SJSA1 (cell line): Measurements from ENCODE around the gene TTC28. TPM values are rescaled to one million over a fixed set of nuclear protein-coding genes. Genes with fewer than 3 reads are reported as not detected.
"Not testable (repeated sequence)": the region's sequence is repeated elsewhere in the genome, so short reads cannot be mapped to it uniquely, and the experiment has no call there.

Experiments used
- DNase-seq, 2 experiments: peaks; one replicate each; pipeline ENCODE4 v3.0.0-alpha.2; 2015 to 2020; ENCODE audit warnings: low spot score in 2 of 2, low read depth in 1 of 2
- H3K27ac ChIP-seq: fragments of 250-450 bp; sonication (Bioruptor Pico); 2 replicates; pipeline ENCODE4 v1.5.1; 2020; ENCODE audit warnings: mild to moderate bottlenecking, moderate library complexity
- H3K27me3 ChIP-seq: fragments of 250-450 bp; sonication (Bioruptor Pico); replicated peaks from 2 replicates; pipeline ENCODE4 v1.5.1; 2020; ENCODE audit warnings: mild to moderate bottlenecking, moderate library complexity
- H3K36me3 ChIP-seq: fragments of 250-450 bp; sonication (Bioruptor Pico); 2 replicates; pipeline ENCODE4 v1.5.1; 2020; ENCODE audit warnings: mild to moderate bottlenecking
- H3K4me1 ChIP-seq: fragments of 250-450 bp; sonication (Bioruptor Pico); replicated peaks from 2 replicates; pipeline ENCODE4 v1.6.1; 2021; ENCODE audit warnings: mild to moderate bottlenecking
- H3K4me3 ChIP-seq: fragments of 250-450 bp; sonication (Bioruptor Pico); 2 replicates; pipeline ENCODE4 v1.5.1; 2020; ENCODE audit warnings: mild to moderate bottlenecking
- H3K9me3 ChIP-seq: fragments of 250-450 bp; sonication (Bioruptor Pico); replicated peaks from 2 replicates; pipeline ENCODE4 v1.5.1; 2020; ENCODE audit warnings: mild to moderate bottlenecking
- total RNA-seq: library from RNA; depleted of rRNA; stranded (reverse); fragments of >200 nt; shearing (Covaris generic); gene quantifications from 2 replicates; pipeline ENCODE4 v1.2.3, GENCODE V29; 2014

Gene TTC28
- total RNA-seq, 1 experiment from 2014 or later: 9.7 TPM

- H3K36me3 ChIP-seq: no peaks in the 10 kb centered on the region
- H3K27ac ChIP-seq: no peak overlapping the region
- no peak for DNase-seq
- no peak overlapping the region for H3K4me3 ChIP-seq
- H3K9me3 ChIP-seq: no peaks in the 10 kb centered on the region
- no peaks in the 10 kb centered on the region for H3K27me3 ChIP-seq
- H3K4me1 ChIP-seq: peaks cover 6% of the 10 kb centered on the region
These were observed 29.2 kb downstream of the TTC28 start for GRCh38 chr22:28650463-28650862.

GRCh38 chr22:28648792-28649191 lies 30.8 kb downstream of the TTC28 start:
- H3K27ac ChIP-seq: no peak overlapping the region
- no peak overlapping the region for H3K4me3 ChIP-seq

GRCh38 chr22:28647216-28647615 lies 32.4 kb downstream of the TTC28 start:
- DNase-seq: peak in 1 of 2 experiments; percentile 50
- no peaks in the 10 kb centered on the region for H3K9me3 ChIP-seq

More at GRCh38 chr22:28648792-28649191, 30.8 kb downstream of the TTC28 start:
- no peaks in the 10 kb centered on the region for H3K27me3 ChIP-seq
- no peak for DNase-seq
- H3K36me3 ChIP-seq: no peaks in the 10 kb centered on the region
- H3K9me3 ChIP-seq: no peaks in the 10 kb centered on the region
- H3K4me1 ChIP-seq: peaks cover 6% of the 10 kb centered on the region

GRCh38 chr22:28639321-28639720 lies 40.3 kb downstream of the TTC28 start:
- no peaks in the 10 kb centered on the region for H3K36me3 ChIP-seq
- H3K4me3 ChIP-seq: no peak overlapping the region
- H3K4me1 ChIP-seq: no peaks in the 10 kb centered on the region
- no peak for DNase-seq
- no peak overlapping the region for H3K27ac ChIP-seq
- no peaks in the 10 kb centered on the region for H3K27me3 ChIP-seq
- H3K9me3 ChIP-seq: no peaks in the 10 kb centered on the region

More at GRCh38 chr22:28647216-28647615, 32.4 kb downstream of the TTC28 start:
- H3K36me3 ChIP-seq: no peaks in the 10 kb centered on the region
- H3K27me3 ChIP-seq: no peaks in the 10 kb centered on the region
- no peak overlapping the region for H3K4me3 ChIP-seq
- H3K27ac ChIP-seq: no peak overlapping the region
- H3K4me1 ChIP-seq: peaks cover 6% of the 10 kb centered on the region

- Histone ChIP-seq H3K4me3 (no peak overlapping the region), H3K27ac (no peak overlapping the region), H3K36me3 (no peaks in the 10 kb centered on the region), H3K4me1 (no peaks in the 10 kb centered on the region), H3K27me3 (no peaks in the 10 kb centered on the region), H3K9me3 (no peaks in the 10 kb centered on the region)
- no peak for DNase-seq
These were observed 42.4 kb downstream of the TTC28 start for GRCh38 chr22:28637225-28637624.

- no peak for DNase-seq
- Histone ChIP-seq H3K27me3 (no peaks in the 10 kb centered on the region), H3K4me1 (no peaks in the 10 kb centered on the region), H3K9me3 (no peaks in the 10 kb centered on the region), H3K27ac (no peak overlapping the region), H3K4me3 (no peak overlapping the region), H3K36me3 (no peaks in the 10 kb centered on the region)
These were observed 49.5 kb downstream of the TTC28 start for GRCh38 chr22:28630177-28630574.

GRCh38 chr22:28629420-28630176 lies 50.0 kb downstream of the TTC28 start:
- Histone ChIP-seq H3K4me3 (no peak overlapping the region), H3K4me1 (no peaks in the 10 kb centered on the region), H3K27ac (no peak overlapping the region), H3K36me3 (no peaks in the 10 kb centered on the region), H3K9me3 (no peaks in the 10 kb centered on the region), H3K27me3 (no peaks in the 10 kb centered on the region)
- DNase-seq: no peak

GRCh38 chr22:28628766-28629165 lies 50.9 kb downstream of the TTC28 start:
- DNase-seq: no peak
- no peaks in the 10 kb centered on the region for H3K36me3 ChIP-seq
- H3K27me3 ChIP-seq: no peaks in the 10 kb centered on the region
- H3K27ac ChIP-seq: no peak overlapping the region
- H3K4me3 ChIP-seq: no peak overlapping the region
- H3K9me3 ChIP-seq: no peaks in the 10 kb centered on the region
- no peaks in the 10 kb centered on the region for H3K4me1 ChIP-seq

GRCh38 chr22:28627791-28628190 lies 51.8 kb downstream of the TTC28 start:
- Histone ChIP-seq H3K36me3 (no peaks in the 10 kb centered on the region), H3K4me1 (no peaks in the 10 kb centered on the region), H3K4me3 (no peak overlapping the region), H3K27ac (no peak overlapping the region), H3K27me3 (no peaks in the 10 kb centered on the region), H3K9me3 (no peaks in the 10 kb centered on the region)
- DNase-seq: no peak

- no peaks in the 10 kb centered on the region for H3K36me3 ChIP-seq
- no peaks in the 10 kb centered on the region for H3K4me1 ChIP-seq
- no peaks in the 10 kb centered on the region for H3K9me3 ChIP-seq
- H3K27ac ChIP-seq: no peak overlapping the region
- H3K27me3 ChIP-seq: no peaks in the 10 kb centered on the region
- H3K4me3 ChIP-seq: no peak overlapping the region
- no peak for DNase-seq
These were observed 59.3 kb downstream of the TTC28 start for GRCh38 chr22:28620244-28620922.

GRCh38 chr22:28619236-28619635 lies 60.4 kb downstream of the TTC28 start:
- Histone ChIP-seq H3K4me3 (no peak overlapping the region), H3K9me3 (no peaks in the 10 kb centered on the region), H3K27me3 (no peaks in the 10 kb centered on the region), H3K4me1 (no peaks in the 10 kb centered on the region), H3K36me3 (no peaks in the 10 kb centered on the region), H3K27ac (no peak overlapping the region)
- no peak for DNase-seq

GRCh38 chr22:28615423-28615822 lies 64.2 kb downstream of the TTC28 start:
- not testable (repeated sequence) for H3K27me3 ChIP-seq, DNase-seq, H3K4me3 ChIP-seq, H3K4me1 ChIP-seq, H3K36me3 ChIP-seq, H3K27ac ChIP-seq, H3K9me3 ChIP-seq

- Histone ChIP-seq H3K4me1 (peaks cover 14% of the 10 kb centered on the region), H3K9me3 (no peaks in the 10 kb centered on the region), H3K27me3 (no peaks in the 10 kb centered on the region), H3K27ac (no peak overlapping the region), H3K4me3 (no peak overlapping the region), H3K36me3 (no peaks in the 10 kb centered on the region)
- DNase-seq: no peak
These were observed 69.7 kb downstream of the TTC28 start for GRCh38 chr22:28609921-28610320.

GRCh38 chr22:28608546-28608945 lies 71.1 kb downstream of the TTC28 start:
- H3K4me3 ChIP-seq: no peak overlapping the region
- no peak overlapping the region for H3K27ac ChIP-seq
- no peaks in the 10 kb centered on the region for H3K36me3 ChIP-seq
- no peak for DNase-seq
- H3K4me1 ChIP-seq: peaks cover 14% of the 10 kb centered on the region
- H3K27me3 ChIP-seq: no peaks in the 10 kb centered on the region
- no peaks in the 10 kb centered on the region for H3K9me3 ChIP-seq
